Naive thymus-derived CD4-positive, alpha-beta T cell (primary cell): Measurements from ENCODE around the gene WWOX. TPM values are rescaled to one million over a fixed set of nuclear protein-coding genes. Genes with fewer than 3 reads are reported as not detected.

Experiments
- ATAC-seq: fragments of 150-1000 bp; cut with Tn5 transposase; 2 replicates; pipeline ENCODE4 v1.10.0; 2021; ENCODE audit warnings: mild to moderate bottlenecking, moderate library complexity
- CTCF ChIA-PET: fragments of 350-600 bp; sonication (Branson Sonifier 250); formaldehyde crosslinking; loops from one replicate; lab custom pipeline; 2021; ENCODE audit warnings: antibody characterized with exemption; lab: Charles Lee
- POLR2A ChIA-PET: fragments of 350-600 bp; sonication (Branson Sonifier 250); formaldehyde crosslinking; loops from one replicate; lab custom pipeline; 2021; ENCODE audit warnings: antibody characterized with exemption, inconsistent platforms; lab: Charles Lee
- DNase-seq, 9 donors: peaks; one replicate each; pipeline versions ENCODE4 v3.0.0 to v3.0.0-alpha.2; 2020 to 2022; ENCODE audit warnings: mixed read lengths in 1 of 9
- H3K27ac ChIP-seq: one replicate; pipeline ENCODE4 v1.7.0; 2013; ENCODE audit warnings: mild to moderate bottlenecking, low read depth, low read length, moderate library complexity
- H3K27me3 ChIP-seq, 2 donors: one replicate each; pipeline ENCODE4 v1.7.0; 2013; ENCODE audit warnings: low read length in 2 of 2, mild to moderate bottlenecking in 2 of 2, moderate library complexity in 2 of 2; ENCODE audit not compliant: control insufficient read depth in 2 of 2, insufficient read depth in 2 of 2
- H3K36me3 ChIP-seq, 3 experiments: 1 replicate in 2 of 3; 2 replicates in 1 of 3; pipeline ENCODE4 v1.7.0; 2013; ENCODE audit warnings: low read length in 3 of 3, mild to moderate bottlenecking in 3 of 3, moderate library complexity in 1 of 3; ENCODE audit not compliant: insufficient read depth in 3 of 3, control insufficient read depth in 2 of 3
- H3K4me1 ChIP-seq, 2 donors: one replicate each; pipeline ENCODE4 v1.7.0; 2013; ENCODE audit warnings: low read length in 2 of 2, mild to moderate bottlenecking in 2 of 2, moderate library complexity in 1 of 2; ENCODE audit not compliant: control insufficient read depth in 2 of 2, insufficient read depth in 2 of 2
- H3K4me3 ChIP-seq: 2 replicates; pipeline ENCODE4 v1.7.0; 2013; ENCODE audit warnings: mild to moderate bottlenecking, low read length
- H3K9me3 ChIP-seq, 3 experiments: 1 replicate in 2 of 3; 2 replicates in 1 of 3; pipeline ENCODE4 v1.7.0; 2013; ENCODE audit warnings: low read length in 3 of 3; ENCODE audit not compliant: control insufficient read depth in 2 of 3
- H3K27ac Mint-ChIP-seq, 9 donors: one replicate each; pipeline ENCODE4 v1.8.0; 2020 to 2022; ENCODE audit warnings: mixed read lengths in 9 of 9, mild to moderate bottlenecking in 8 of 9, moderate library complexity in 5 of 9, inconsistent platforms in 2 of 9
- H3K27me3 Mint-ChIP-seq, 5 donors: one replicate each; pipeline ENCODE4 v1.8.0; 2021 to 2022; ENCODE audit warnings: mixed read lengths in 5 of 5, mild to moderate bottlenecking in 1 of 5
- H3K36me3 Mint-ChIP-seq, 5 donors: one replicate each; pipeline ENCODE4 v1.8.0; 2020 to 2022; ENCODE audit warnings: mixed read lengths in 5 of 5, mild to moderate bottlenecking in 3 of 5, inconsistent platforms in 1 of 5
- H3K4me1 Mint-ChIP-seq, 7 donors: one replicate each; pipeline ENCODE4 v1.8.0; 2020 to 2022; ENCODE audit warnings: mixed read lengths in 7 of 7, mild to moderate bottlenecking in 3 of 7, inconsistent platforms in 1 of 7
- H3K4me3 Mint-ChIP-seq, 10 donors: one replicate each; pipeline ENCODE4 v1.8.0; 2020 to 2022; ENCODE audit warnings: mild to moderate bottlenecking in 10 of 10, mixed read lengths in 10 of 10, moderate library complexity in 6 of 10, inconsistent platforms in 2 of 10
- H3K9me3 Mint-ChIP-seq, 11 donors: one replicate each; pipeline ENCODE4 v1.8.0; 2020 to 2022; ENCODE audit warnings: mixed read lengths in 11 of 11, mild to moderate bottlenecking in 4 of 11, inconsistent platforms in 1 of 11, moderate library complexity in 1 of 11
- intact Hi-C, 2 donors: fragments of 100-400 bp; cut with micrococcal nuclease; formaldehyde crosslinking; loops; one replicate each; pipeline ENCODE4 v1.15.1; 2023
- polyA plus RNA-seq, 2 donors: library from polyadenylated mRNA; unstranded; fragments of 300-500 nt; fragmentation: Illumina TruSeq; gene quantifications; one replicate each; pipeline ENCODE4 v1.2.3, GENCODE V29; 2021
- total RNA-seq, 6 experiments: library from RNA in 5 of 6; stranded (reverse) in 5 of 6; gene quantifications; 1 replicate in 5 of 6; 2 replicates in 1 of 6; pipeline ENCODE4 v1.2.3 and lab custom pipeline; 2021 to 2026

WWOX gene
- total and polyA plus RNA-seq, 7 experiments from 2014 or later: 13.8 to 31.1 (median 20.8) TPM

GRCh38 chr16:78805556-78805955 is 706.1 kb downstream of the WWOX start:
- Histone ChIP-seq H3K9me3 (no peaks in the 10 kb centered on the region), H3K4me3 (no peak overlapping the region), H3K27ac (no peak overlapping the region), H3K36me3 (no peaks in the 10 kb centered on the region), H3K4me1 (no peaks in the 10 kb centered on the region), H3K27me3 (no peaks in the 10 kb centered on the region)
- Mint-ChIP-seq H3K36me3 (peaks cover 0 to 12% (median 5%) of the 10 kb centered on the region in 5 donors), H3K9me3 (peaks cover 0 to 15% (median 4%) of the 10 kb centered on the region in 11 donors), H3K27ac (no peak overlapping the region), H3K4me1 (peaks cover 0 to 14% (median 0%) of the 10 kb centered on the region in 7 donors), H3K27me3 (no peaks in the 10 kb centered on the region), H3K4me3 (no peak overlapping the region)
- ChIA-PET CTCF (no interaction called here), POLR2A (no interaction called here)
- DNase-seq (no peak), ATAC-seq (no peak)
- intact Hi-C loops: no loop called here

GRCh38 chr16:78811247-78811646 is 711.8 kb downstream of the WWOX start:
- H3K27ac ChIP-seq: no peak overlapping the region
- H3K36me3 Mint-ChIP-seq: peaks cover 0 to 4% (median 2%) of the 10 kb centered on the region in 5 donors
- CTCF ChIA-PET: no interaction called here
- intact Hi-C loops: no loop called here
- H3K27ac Mint-ChIP-seq: no peak overlapping the region
- peaks cover 0 to 2% (median 0%) of the 10 kb centered on the region in 5 donors for H3K27me3 Mint-ChIP-seq
- no peak overlapping the region for H3K4me3 Mint-ChIP-seq
- no peaks in the 10 kb centered on the region for H3K4me1 ChIP-seq
- POLR2A ChIA-PET: no interaction called here
- no peaks in the 10 kb centered on the region for H3K9me3 ChIP-seq
- DNase-seq (no peak), ATAC-seq (no peak)
- peaks cover 0 to 3% (median 0%) of the 10 kb centered on the region in 7 donors for H3K4me1 Mint-ChIP-seq
- no peak overlapping the region for H3K4me3 ChIP-seq
- H3K9me3 Mint-ChIP-seq: peaks cover 0 to 3% (median 0%) of the 10 kb centered on the region in 11 donors
- H3K36me3 ChIP-seq: no peaks in the 10 kb centered on the region
- H3K27me3 ChIP-seq: no peaks in the 10 kb centered on the region

GRCh38 chr16:78812582-78812981 is 713.1 kb downstream of the WWOX start:
- H3K9me3 Mint-ChIP-seq: peaks cover 0 to 3% (median 0%) of the 10 kb centered on the region in 11 donors
- H3K27me3 ChIP-seq: no peaks in the 10 kb centered on the region
- DNase-seq (no peak), ATAC-seq (no peak)
- CTCF ChIA-PET: no interaction called here
- no peak overlapping the region for H3K4me3 Mint-ChIP-seq
- H3K27me3 Mint-ChIP-seq: peaks cover 0 to 2% (median 0%) of the 10 kb centered on the region in 5 donors
- H3K4me3 ChIP-seq: no peak overlapping the region
- POLR2A ChIA-PET: no interaction called here
- no peaks in the 10 kb centered on the region for H3K36me3 ChIP-seq
- H3K27ac ChIP-seq: no peak overlapping the region
- peaks cover 0 to 4% (median 0%) of the 10 kb centered on the region in 5 donors for H3K36me3 Mint-ChIP-seq
- H3K9me3 ChIP-seq: no peaks in the 10 kb centered on the region
- intact Hi-C loops: no loop called here
- H3K27ac Mint-ChIP-seq: no peak overlapping the region
- no peaks in the 10 kb centered on the region for H3K4me1 ChIP-seq
- peaks cover 0 to 3% (median 0%) of the 10 kb centered on the region in 7 donors for H3K4me1 Mint-ChIP-seq

GRCh38 chr16:78813661-78814311 is 714.3 kb downstream of the WWOX start:
- Mint-ChIP-seq H3K4me3 (no peak overlapping the region), H3K4me1 (peaks cover 0 to 3% (median 0%) of the 10 kb centered on the region in 7 donors), H3K36me3 (peaks cover 0 to 3% (median 0%) of the 10 kb centered on the region in 5 donors), H3K27ac (no peak overlapping the region), H3K9me3 (no peaks in the 10 kb centered on the region), H3K27me3 (peaks cover 0 to 2% (median 0%) of the 10 kb centered on the region in 5 donors)
- Histone ChIP-seq H3K9me3 (no peaks in the 10 kb centered on the region), H3K4me3 (no peak overlapping the region), H3K36me3 (no peaks in the 10 kb centered on the region), H3K27me3 (no peaks in the 10 kb centered on the region), H3K4me1 (no peaks in the 10 kb centered on the region), H3K27ac (no peak overlapping the region)
- CTCF ChIA-PET: no interaction called here
- POLR2A ChIA-PET: no interaction called here
- intact Hi-C loops: no loop called here
- DNase-seq: no peak
- no peak for ATAC-seq

GRCh38 chr16:78815713-78816112 is 716.3 kb downstream of the WWOX start:
- ChIA-PET POLR2A (no interaction called here), CTCF (no interaction called here)
- Mint-ChIP-seq H3K9me3 (peaks cover 0 to 2% (median 0%) of the 10 kb centered on the region in 11 donors), H3K36me3 (peaks cover 0 to 3% (median 0%) of the 10 kb centered on the region in 5 donors), H3K27me3 (peaks cover 0 to 2% (median 0%) of the 10 kb centered on the region in 5 donors), H3K4me3 (no peak overlapping the region), H3K27ac (no peak overlapping the region), H3K4me1 (no peaks in the 10 kb centered on the region)
- no peak overlapping the region for H3K27ac ChIP-seq
- no peaks in the 10 kb centered on the region for H3K9me3 ChIP-seq
- no peak overlapping the region for H3K4me3 ChIP-seq
- intact Hi-C loops: no loop called here
- DNase-seq (no peak), ATAC-seq (no peak)
- H3K4me1 ChIP-seq: no peaks in the 10 kb centered on the region
- no peaks in the 10 kb centered on the region for H3K27me3 ChIP-seq
- no peaks in the 10 kb centered on the region for H3K36me3 ChIP-seq

- ATAC-seq: no peak
- H3K9me3 Mint-ChIP-seq: peaks cover 0 to 2% (median 0%) of the 10 kb centered on the region in 11 donors
- CTCF ChIA-PET: no interaction called here
These were observed 717.2 kb downstream of the WWOX start for GRCh38 chr16:78816499-78817195.

More at GRCh38 chr16:78816499-78817195, 717.2 kb downstream of the WWOX start:
- no peak for DNase-seq
- Histone ChIP-seq H3K27ac (no peak overlapping the region), H3K4me1 (no peaks in the 10 kb centered on the region), H3K27me3 (no peaks in the 10 kb centered on the region), H3K9me3 (no peaks in the 10 kb centered on the region), H3K4me3 (no peak overlapping the region), H3K36me3 (no peaks in the 10 kb centered on the region)
- Mint-ChIP-seq H3K27me3 (no peaks in the 10 kb centered on the region), H3K4me1 (no peaks in the 10 kb centered on the region), H3K27ac (no peak overlapping the region), H3K36me3 (peaks cover 0 to 3% (median 0%) of the 10 kb centered on the region in 5 donors), H3K4me3 (no peak overlapping the region)
- intact Hi-C loops: no loop called here
- POLR2A ChIA-PET: no interaction called here
